ENCODE data around the gene EDDM13. TPM values are rescaled to one million over a fixed set of nuclear protein-coding genes. Genes with fewer than 3 reads are reported as not detected.

EDDM13 gene
- total and polyA plus RNA-seq, 2 donors (not counting 3 experiments of a cell fraction or from before 2014, with no cell fraction given): 0.51 TPM; not detected in 1

DNA sequence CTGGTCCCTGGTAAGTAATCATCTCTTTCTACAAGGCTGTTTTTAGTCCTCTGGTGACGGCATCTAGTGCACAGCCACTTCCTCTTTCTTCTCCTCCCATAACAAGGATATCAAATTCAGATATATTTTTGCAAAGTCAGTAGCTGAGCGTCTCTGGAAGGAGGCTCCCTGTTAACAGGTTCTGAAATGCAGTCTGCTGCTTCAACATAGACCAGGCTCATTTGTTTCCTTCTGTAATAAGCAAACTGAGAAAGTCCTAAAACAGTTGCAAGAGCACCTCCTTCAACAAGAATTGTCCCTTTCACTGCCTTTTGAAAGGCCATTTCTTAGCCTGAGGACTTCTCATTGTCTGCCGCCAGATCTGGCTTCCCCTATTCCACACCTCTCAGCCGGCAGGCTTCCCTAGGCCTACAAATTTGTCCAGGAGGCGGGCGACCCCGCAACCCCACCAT lies 49.5 kb downstream of the EDDM13 start:
- dilution Hi-C loops (cut with MboI; ENCODE audit: extremely low pct_ligation_motif_present, low sequenced_read_pairs): no loop called here
- Histone ChIP-seq H3K9ac (replicated peaks; ENCODE audit: extremely low read depth, insufficient read depth, low read length) (no peak overlapping the region), H3K4me3 (replicated peaks in 1 of 3; ENCODE audit: insufficient read depth in 1 of 3, low read depth in 1 of 3, low read length in 3 of 3) (no peak overlapping the region), H3K4me2 (ENCODE audit: insufficient read depth, low read length) (no peak overlapping the region), H3K9me3 (replicated peaks; ENCODE audit: control insufficient read depth, insufficient read depth, low read length) (no peaks in the 10 kb centered on the region), H3K4me1 (ENCODE audit: control insufficient read depth, extremely low read depth, insufficient read depth, low read length) (no peaks in the 10 kb centered on the region), H3K27ac (ENCODE audit: insufficient read depth, low read depth, low read length) (no peak overlapping the region), H3K79me2 (ENCODE audit: control insufficient read depth, insufficient read depth, low read length) (no peaks in the 10 kb centered on the region), H3K9me1 (replicated peaks; ENCODE audit: control insufficient read depth, extremely low read depth, insufficient read depth, low read length) (no peaks in the 10 kb centered on the region), H3K27me3 (ENCODE audit: control insufficient read depth in 2 of 2, insufficient read depth in 2 of 2, low read length in 2 of 2) (no peaks in the 10 kb centered on the region), H2AFZ (ENCODE audit: low read depth, low read length) (no peak overlapping the region), H4K20me1 (replicated peaks; ENCODE audit: control insufficient read depth, extremely low read depth, insufficient read depth, low read length) (no peaks in the 10 kb centered on the region), H3K36me3 (ENCODE audit: control insufficient read depth in 2 of 2, extremely low read depth in 1 of 2, insufficient read depth in 2 of 2, low read length in 2 of 2) (no peaks in the 10 kb centered on the region)
- no peak for DNase-seq (ENCODE audit: low read depth, low spot score)
- intact Hi-C loops (cut with micrococcal nuclease): no loop called here
- ChIA-PET CTCF (interaction anchor here (0.9 to 2.2 kb wide), 3 partner anchors 11 to 69 kb away, joined by 3 to 12 read pairs (median 4); no protein-coding TSS in a partner anchor), POLR2A (no interaction called here)
- no peak for TF ChIP-seq GATA2 (IDR thresholded peaks at IDR 0.05; ENCODE audit: insufficient read depth, insufficient read length, low read depth, low read length)
- TF ChIP-seq EZH2 (IDR thresholded peaks at IDR 0.05; ENCODE audit: borderline replicate concordance, low read depth, low read length, severe bottlenecking): no peak
- TF ChIP-seq, protein P1, sequence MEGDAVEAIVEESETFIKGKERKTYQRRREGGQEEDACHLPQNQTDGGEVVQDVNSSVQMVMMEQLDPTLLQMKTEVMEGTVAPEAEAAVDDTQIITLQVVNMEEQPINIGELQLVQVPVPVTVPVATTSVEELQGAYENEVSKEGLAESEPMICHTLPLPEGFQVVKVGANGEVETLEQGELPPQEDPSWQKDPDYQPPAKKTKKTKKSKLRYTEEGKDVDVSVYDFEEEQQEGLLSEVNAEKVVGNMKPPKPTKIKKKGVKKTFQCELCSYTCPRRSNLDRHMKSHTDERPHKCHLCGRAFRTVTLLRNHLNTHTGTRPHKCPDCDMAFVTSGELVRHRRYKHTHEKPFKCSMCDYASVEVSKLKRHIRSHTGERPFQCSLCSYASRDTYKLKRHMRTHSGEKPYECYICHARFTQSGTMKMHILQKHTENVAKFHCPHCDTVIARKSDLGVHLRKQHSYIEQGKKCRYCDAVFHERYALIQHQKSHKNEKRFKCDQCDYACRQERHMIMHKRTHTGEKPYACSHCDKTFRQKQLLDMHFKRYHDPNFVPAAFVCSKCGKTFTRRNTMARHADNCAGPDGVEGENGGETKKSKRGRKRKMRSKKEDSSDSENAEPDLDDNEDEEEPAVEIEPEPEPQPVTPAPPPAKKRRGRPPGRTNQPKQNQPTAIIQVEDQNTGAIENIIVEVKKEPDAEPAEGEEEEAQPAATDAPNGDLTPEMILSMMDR (IDR thresholded peaks at IDR 0.05; ENCODE audit: extremely low read depth in 1 of 2, insufficient read depth in 1 of 2, low read depth in 1 of 2, low read length in 2 of 2): no peak
- no peak for TF ChIP-seq POLR2A (IDR thresholded peaks at IDR 0.05; ENCODE audit: low read depth, low read length)
- TF ChIP-seq POLR2AphosphoS5 (IDR thresholded peaks at IDR 0.05; ENCODE audit: insufficient read depth, low read depth, low read length): no peak
- TF ChIP-seq MYC (IDR thresholded peaks at IDR 0.05; ENCODE audit: low read depth, low read length): no peak
- TF ChIP-seq, protein P2, sequence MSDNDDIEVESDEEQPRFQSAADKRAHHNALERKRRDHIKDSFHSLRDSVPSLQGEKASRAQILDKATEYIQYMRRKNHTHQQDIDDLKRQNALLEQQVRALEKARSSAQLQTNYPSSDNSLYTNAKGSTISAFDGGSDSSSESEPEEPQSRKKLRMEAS (IDR thresholded peaks at IDR 0.05; ENCODE audit: insufficient read depth, insufficient read length): no peak
- TF ChIP-seq JUN (IDR thresholded peaks at IDR 0.05; ENCODE audit: borderline replicate concordance, insufficient read depth, insufficient read length, low read depth): no peak
- no peak for TF ChIP-seq FOS (IDR thresholded peaks at IDR 0.05; ENCODE audit: borderline replicate concordance, insufficient read depth, low read length)
- no TSS peak for BruUV-seq (replicated peaks)
- no peak for FAIRE-seq
